ENCODE results near the gene SPINK1.

Gene SPINK1

DNA sequence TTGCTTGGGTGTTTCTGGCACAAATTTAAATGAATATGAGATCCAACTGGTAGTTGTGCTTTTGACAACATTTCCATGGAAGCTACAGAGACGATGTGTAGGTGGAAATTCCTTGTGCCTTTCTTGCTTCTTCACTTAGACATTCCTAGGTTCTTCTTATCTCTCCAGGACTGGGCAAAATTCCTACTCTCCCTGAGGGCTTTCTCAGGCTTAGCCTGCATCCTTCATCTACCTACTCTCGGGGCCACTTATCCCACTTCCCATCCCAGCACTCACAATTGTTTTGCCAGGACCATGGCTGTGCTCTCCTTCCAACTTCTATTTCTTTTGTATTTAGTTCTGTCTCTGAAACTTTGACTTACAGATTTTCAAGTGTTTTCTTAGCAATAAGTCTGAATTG lies 17.8 kb upstream of the SPINK1 start:
- Mint-ChIP-seq H3K36me3 (ENCODE audit: low read depth) (no peaks in the 10 kb centered on the region), H3K27me3 (ENCODE audit: low read depth, poor library complexity) (peaks cover 5% of the 10 kb centered on the region), H3K9me3 (no peaks in the 10 kb centered on the region), H3K4me1 (no peaks in the 10 kb centered on the region), H3K27ac (no peak overlapping the region), H3K4me3 (no peak overlapping the region)
- no peak for DNase-seq
- TF ChIP-seq, protein P1, sequence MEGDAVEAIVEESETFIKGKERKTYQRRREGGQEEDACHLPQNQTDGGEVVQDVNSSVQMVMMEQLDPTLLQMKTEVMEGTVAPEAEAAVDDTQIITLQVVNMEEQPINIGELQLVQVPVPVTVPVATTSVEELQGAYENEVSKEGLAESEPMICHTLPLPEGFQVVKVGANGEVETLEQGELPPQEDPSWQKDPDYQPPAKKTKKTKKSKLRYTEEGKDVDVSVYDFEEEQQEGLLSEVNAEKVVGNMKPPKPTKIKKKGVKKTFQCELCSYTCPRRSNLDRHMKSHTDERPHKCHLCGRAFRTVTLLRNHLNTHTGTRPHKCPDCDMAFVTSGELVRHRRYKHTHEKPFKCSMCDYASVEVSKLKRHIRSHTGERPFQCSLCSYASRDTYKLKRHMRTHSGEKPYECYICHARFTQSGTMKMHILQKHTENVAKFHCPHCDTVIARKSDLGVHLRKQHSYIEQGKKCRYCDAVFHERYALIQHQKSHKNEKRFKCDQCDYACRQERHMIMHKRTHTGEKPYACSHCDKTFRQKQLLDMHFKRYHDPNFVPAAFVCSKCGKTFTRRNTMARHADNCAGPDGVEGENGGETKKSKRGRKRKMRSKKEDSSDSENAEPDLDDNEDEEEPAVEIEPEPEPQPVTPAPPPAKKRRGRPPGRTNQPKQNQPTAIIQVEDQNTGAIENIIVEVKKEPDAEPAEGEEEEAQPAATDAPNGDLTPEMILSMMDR (IDR thresholded peaks at IDR 0.05), result no peak

GRCh38 chr5:147845618-147846017 lies 14.1 kb upstream of the SPINK1 start:
- DNase-seq, result no peak
- Mint-ChIP-seq H3K9me3 (no peaks in the 10 kb centered on the region), H3K27ac (no peak overlapping the region), H3K4me3 (no peak overlapping the region), H3K36me3 (ENCODE audit: low read depth) (no peaks in the 10 kb centered on the region), H3K27me3 (ENCODE audit: low read depth, poor library complexity) (peaks cover 5% of the 10 kb centered on the region), H3K4me1 (no peaks in the 10 kb centered on the region)
- TF ChIP-seq, protein P1 (IDR thresholded peaks at IDR 0.05), result no peak

DNA sequence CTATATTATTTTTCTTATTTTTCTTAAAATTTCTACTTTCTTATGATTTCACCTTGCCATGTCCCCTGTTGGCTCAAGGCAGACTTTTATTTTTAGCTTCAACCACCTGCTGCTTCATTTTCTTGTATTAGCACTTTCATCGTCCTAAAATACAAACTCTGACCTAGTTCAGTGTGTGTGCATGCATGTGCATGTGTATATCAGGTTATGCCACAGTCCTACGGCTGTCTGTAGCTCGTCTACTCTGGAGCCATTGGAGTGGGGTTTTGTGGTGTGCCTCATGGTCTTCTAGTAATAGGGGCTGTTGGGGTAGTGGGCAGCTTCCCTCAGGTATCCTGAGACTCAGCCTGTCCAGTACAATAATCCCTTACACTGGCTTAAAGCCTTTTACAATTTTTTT lies 13.4 kb upstream of the SPINK1 start:
- Mint-ChIP-seq H3K4me3 (no peak overlapping the region), H3K36me3 (ENCODE audit: low read depth) (no peaks in the 10 kb centered on the region), H3K4me1 (no peaks in the 10 kb centered on the region), H3K27ac (no peak overlapping the region), H3K9me3 (no peaks in the 10 kb centered on the region), H3K27me3 (ENCODE audit: low read depth, poor library complexity) (peaks cover 4% of the 10 kb centered on the region)
- no peak for DNase-seq
- TF ChIP-seq, protein P1 (IDR thresholded peaks at IDR 0.05), result no peak

GRCh38 chr5:147842869-147843268 lies 11.4 kb upstream of the SPINK1 start:
- no peak overlapping the region for H3K27ac Mint-ChIP-seq
- H3K27me3 Mint-ChIP-seq (ENCODE audit: low read depth, poor library complexity), result no peaks in the 10 kb centered on the region
- H3K4me1 Mint-ChIP-seq, result no peaks in the 10 kb centered on the region
- H3K36me3 Mint-ChIP-seq (ENCODE audit: low read depth), result no peaks in the 10 kb centered on the region
- TF ChIP-seq, protein P1 (IDR thresholded peaks at IDR 0.05), result no peak
- no peaks in the 10 kb centered on the region for H3K9me3 Mint-ChIP-seq
- no peak overlapping the region for H3K4me3 Mint-ChIP-seq
- no peak for DNase-seq

GRCh38 chr5:147836439-147836838 lies 5.0 kb upstream of the SPINK1 start:
- H3K4me1 Mint-ChIP-seq, result no peaks in the 10 kb centered on the region
- DNase-seq, result no peak
- no peak overlapping the region for H3K27ac Mint-ChIP-seq

DNA sequence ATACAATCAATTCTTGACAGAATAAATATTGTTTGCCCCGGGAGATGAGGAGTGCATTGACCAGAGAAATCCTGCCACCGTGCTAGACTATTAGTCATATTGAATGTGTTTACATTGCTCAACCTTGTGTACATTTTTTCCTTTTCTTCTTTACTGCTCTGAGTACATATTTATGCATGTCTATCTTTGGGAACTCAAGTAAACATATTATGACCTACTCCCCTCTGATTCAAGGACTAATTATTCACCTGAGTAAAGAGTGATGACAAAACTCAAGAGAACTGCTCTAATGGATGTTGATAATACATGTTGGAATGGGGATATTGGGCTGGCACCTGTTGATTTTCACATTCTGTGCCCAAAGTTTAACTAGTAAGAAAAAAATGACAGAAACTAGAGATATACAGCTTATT lies 3.9 kb upstream of the SPINK1 start:
- no peak for DNase-seq
- no peaks in the 10 kb centered on the region for H3K36me3 Mint-ChIP-seq (ENCODE audit: low read depth)
- H3K4me1 Mint-ChIP-seq, result no peaks in the 10 kb centered on the region
- H3K27ac Mint-ChIP-seq, result no peak overlapping the region
- no peaks in the 10 kb centered on the region for H3K9me3 Mint-ChIP-seq
- peaks cover 5% of the 10 kb centered on the region for H3K27me3 Mint-ChIP-seq (ENCODE audit: low read depth, poor library complexity)
- H3K4me3 Mint-ChIP-seq, result no peak overlapping the region
- TF ChIP-seq, protein P1 (IDR thresholded peaks at IDR 0.05), result no peak

More at GRCh38 chr5:147836439-147836838, 5.0 kb upstream of the SPINK1 start:
- Mint-ChIP-seq H3K36me3 (ENCODE audit: low read depth) (no peaks in the 10 kb centered on the region), H3K27me3 (ENCODE audit: low read depth, poor library complexity) (peaks cover 5% of the 10 kb centered on the region), H3K4me3 (no peak overlapping the region), H3K9me3 (no peaks in the 10 kb centered on the region)
- TF ChIP-seq, protein P1 (IDR thresholded peaks at IDR 0.05), result no peak
